GM10248 (cell line): Measurements from ENCODE around the gene STK17A.

Experiments used
- CTCF ChIA-PET: fragments of 300-600 bp; sonication (Branson Sonifier 250); formaldehyde crosslinking; extraction: SDS; loops from one replicate; lab custom pipeline; 2021; ENCODE audit warnings: antibody characterized with exemption; lab: Yijun Ruan, JAX
- POLR2A ChIA-PET: fragments of 350-650 bp; sonication (Branson Sonifier 250); formaldehyde crosslinking; extraction: SDS; loops from one replicate; lab custom pipeline; 2020; ENCODE audit warnings: antibody characterized with exemption; lab: Yijun Ruan, JAX
- DNase-seq: peaks from one replicate; pipeline ENCODE4 v3.0.0; 2012; ENCODE audit errors: extremely low spot score
- CTCF ChIP-seq: IDR thresholded peaks from 2 replicates; pipeline ENCODE4 v1.5.1; 2012; ENCODE audit warnings: mild to moderate bottlenecking, low read depth; ENCODE audit errors: extremely low read depth, missing control alignments, control extremely low read depth

The STK17A gene

GRCh38 chr7:43582503-43583423 lies at the start of gene STK17A:
STK17A (plus strand) TSS chr7:43583108; CDS start chr7:43583244, 136 bp downstream.
- peak; percentile 99 for TF ChIP-seq CTCF
- ChIA-PET POLR2A (interaction anchor here (0.6 to 1.8 kb wide), 48 partner anchors 8 to 1215 kb away, joined by 3 to 16 read pairs (median 4); partner anchors contain the start of genes COA1, MRPL32, MRPS24 and PSMA2), CTCF (interaction anchor here (0.6 to 7.5 kb wide), 98 partner anchors 9 to 1701 kb away, joined by 3 to 175 read pairs (median 6); partner anchors contain the start of genes BLVRA, COA1, MRPL32 and MRPS24)
- DNase-seq, result peak; percentile 94

GRCh38 chr7:43533801-43534479 lies 49.0 kb upstream of the STK17A start:
- ChIA-PET POLR2A (no interaction called here), CTCF (interaction anchor here (1.6 kb wide), 1 partner anchor 17 kb away, joined by 3 read pairs; no protein-coding TSS in a partner anchor)
- DNase-seq, result no peak
- no peak for TF ChIP-seq CTCF

GRCh38 chr7:43535031-43535451 lies 47.9 kb upstream of the STK17A start:
- ChIA-PET POLR2A (no interaction called here), CTCF (no interaction called here)
- TF ChIP-seq CTCF, result no peak
- DNase-seq, result no peak

GRCh38 chr7:43535810-43536585 lies 46.9 kb upstream of the STK17A start:
- no peak for DNase-seq
- ChIA-PET POLR2A (no interaction called here), CTCF (no interaction called here)
- TF ChIP-seq CTCF, result no peak

- CTCF ChIA-PET, result interaction anchor here (1.2 to 1.5 kb wide), 3 partner anchors 12 to 163 kb away, joined by 3 to 5 read pairs (median 3); no protein-coding TSS in a partner anchor
- DNase-seq, result no peak
Observed at GRCh38 chr7:43536773-43537172, 46.1 kb upstream of the STK17A start.

More at GRCh38 chr7:43536773-43537172, 46.1 kb upstream of the STK17A start:
- POLR2A ChIA-PET, result no interaction called here
- no peak for TF ChIP-seq CTCF
